RPMI7951 (cell line): ENCODE measurements around the gene MRC1. TPM values are rescaled to one million over a fixed set of nuclear protein-coding genes. Genes with fewer than 3 reads are reported as not detected.

ENCODE experiments used
- total RNA-seq: library from RNA; depleted of rRNA; stranded (reverse); fragments of >200 nt; shearing (Covaris generic); gene quantifications from 2 replicates; pipeline ENCODE4 v1.2.3, GENCODE V29; 2014; rRNA removed

The MRC1 gene
- total RNA-seq, 1 experiment from 2014 or later, result not detected

Other genes with a start within 250 kb of the MRC1 start
- 53.9 and 61.7 TPM in 2 replicates for gene HACD1, start 192.0 kb upstream of the MRC1 start, total RNA-seq
- gene STAM, start 165.2 kb upstream of the MRC1 start, total RNA-seq, result 37.1 and 48.5 TPM in 2 replicates
- gene TMEM236, start 57.1 kb upstream of the MRC1 start, total RNA-seq, result 0.10 and 0.12 TPM in 2 replicates
- gene SLC39A12, start 142.6 kb downstream of the MRC1 start, total RNA-seq, result not detected in 2 replicates